GM12878 (cell line): ENCODE data around the gene ZBTB9. TPM values are rescaled to one million over a fixed set of nuclear protein-coding genes. Genes with fewer than 3 reads are reported as not detected.

ENCODE experiments used
- BHLHE40 ChIP-seq, 2 experiments: fragments of 450-650 bp in 1 of 2; IDR thresholded peaks; 2 replicates each; pipeline ENCODE4 v1.6.1; 2011 to 2017; ENCODE audit warnings: low read depth in 2 of 2, borderline replicate concordance in 1 of 2, improper control_type of control experiment in 1 of 2, low read length in 1 of 2, mild to moderate bottlenecking in 1 of 2
- CEBPZ ChIP-seq: fragments of 150-350 bp; IDR thresholded peaks from 2 replicates; pipeline ENCODE4 v1.6.1; 2016; ENCODE audit warnings: low read depth, low read length
- EGR1 ChIP-seq, 2 experiments: IDR thresholded peaks; 1 replicate in 1 of 2; 2 replicates in 1 of 2; pipeline ENCODE4 v1.6.1; 2011 to 2012; ENCODE audit warnings: low read depth in 2 of 2, low read length in 2 of 2, borderline replicate concordance in 1 of 2, mild to moderate bottlenecking in 1 of 2, moderate library complexity in 1 of 2
- HDGF ChIP-seq: fragments of 450-650 bp; IDR thresholded peaks from 2 replicates; pipeline ENCODE4 v1.6.1; 2016; ENCODE audit warnings: antibody characterized with exemption
- IKZF1 ChIP-seq: fragments of 450-650 bp; conservative IDR thresholded peaks from 2 replicates; pipeline ENCODE4 v1.6.1; 2017; ENCODE audit warnings: antibody characterized with exemption, mild to moderate bottlenecking
- IRF3 ChIP-seq: fragments of 450-650 bp; IDR thresholded peaks from 2 replicates; pipeline ENCODE4 v1.6.1; 2014; ENCODE audit warnings: mild to moderate bottlenecking
- IRF5 ChIP-seq: fragments of 450-650 bp; IDR thresholded peaks from 2 replicates; pipeline ENCODE4 v1.6.1; 2017; ENCODE audit warnings: borderline replicate concordance
- JUNB ChIP-seq: IDR thresholded peaks from 2 replicates; pipeline ENCODE4 v1.6.1; 2016; ENCODE audit warnings: antibody characterized with exemption, mild to moderate bottlenecking
- MAX ChIP-seq: IDR thresholded peaks from 2 replicates; pipeline ENCODE4 v1.6.1; 2012; ENCODE audit warnings: low read depth, low read length, improper control_type of control experiment
- MXI1 ChIP-seq: fragments of 150-350 bp; IDR thresholded peaks from 2 replicates; pipeline ENCODE4 v1.6.1; 2011; ENCODE audit warnings: low read depth, mild to moderate bottlenecking, inconsistent platforms, low read length, improper control_type of control experiment
- PAX5 ChIP-seq: IDR thresholded peaks from 2 replicates; pipeline ENCODE4 v1.6.1; 2011; ENCODE audit warnings: low read depth, low read length, borderline replicate concordance
- RFX5 ChIP-seq: IDR thresholded peaks from 2 replicates; pipeline ENCODE4 v1.6.1; 2011; ENCODE audit warnings: low read depth, low read length, improper control_type of control experiment
- SIN3A ChIP-seq: IDR thresholded peaks from 2 replicates; pipeline ENCODE4 v1.6.1; 2012; ENCODE audit warnings: low read depth, low read length, improper control_type of control experiment
- SMC3 ChIP-seq: IDR thresholded peaks from 2 replicates; pipeline ENCODE4 v1.6.1; 2011; ENCODE audit warnings: low read length, improper control_type of control experiment, borderline replicate concordance
- ZBED1 ChIP-seq: IDR thresholded peaks from 2 replicates; pipeline ENCODE4 v1.6.1; 2016; ENCODE audit warnings: borderline replicate concordance
- ZBTB40 ChIP-seq: fragments of 450-650 bp; IDR thresholded peaks from 2 replicates; pipeline ENCODE4 v1.6.1; 2016; ENCODE audit warnings: mild to moderate bottlenecking, moderate library complexity, borderline replicate concordance
- ZNF622 ChIP-seq: fragments of 450-650 bp; IDR thresholded peaks from 2 replicates; pipeline ENCODE4 v1.6.1; 2017; ENCODE audit warnings: mild to moderate bottlenecking, inconsistent platforms
- ZSCAN29 ChIP-seq: fragments of 450-650 bp; IDR thresholded peaks from 2 replicates; pipeline ENCODE4 v1.6.1; 2017; ENCODE audit warnings: mild to moderate bottlenecking, moderate library complexity
- polyA plus RNA-seq, 11 experiments: library from polyadenylated mRNA; depleted of rRNA in 4 of 11; unstranded in 6 of 11; stranded (reverse) in 5 of 11; fragments of >200 nt; fragmentation: Nextera tagmentation in 4 of 11; fragmentation: Illumina TruSeq in 1 of 11; extraction: Ambion mirVana in 4 of 11; extraction: Trizol in 1 of 11; gene quantifications; 1 replicate in 1 of 11; 2 replicates in 10 of 11; pipeline versions ENCODE4 v1.2.1 to v1.2.3, GENCODE V29; 2011 to 2016; ENCODE audit warnings: inconsistent platforms in 2 of 11, missing spikeins in 2 of 11, low read depth in 1 of 11
- total RNA-seq, 4 experiments: library from RNA; depleted of rRNA in 3 of 4; stranded (reverse); fragments of >200 nt in 3 of 4; fragmentation: Illumina TruSeq in 1 of 4; extraction: Trizol in 1 of 4; gene quantifications; 2 replicates each; pipeline versions ENCODE4 v1.2.1 to v1.2.3, GENCODE V29; 2013 to 2021

ZBTB9 gene
- total and polyA plus RNA-seq, 10 of the 15 experiments (the other 5 are each of a cell fraction or from before 2014, with no cell fraction given): 1.5 to 12.7 (median 6.9) TPM

GRCh38 chr6:33454009-33454946 is at the start of gene ZBTB9 (continued):
- no peak for TF ChIP-seq IRF5
- TF ChIP-seq SIN3A: peak; percentile 50; the same call in 1 of the 2 replicates
- TF ChIP-seq JUNB: no peak
- 0 out of 2 replicates have a peak, but pooled peaks have one; percentile 28 for TF ChIP-seq PAX5
- peak; percentile 96 for TF ChIP-seq MXI1
- no peak for TF ChIP-seq ZNF622
- TF ChIP-seq EGR1 (IDR thresholded peaks at IDR 0.05; ENCODE audit: borderline replicate concordance in 1 of 2, low read depth in 2 of 2, low read length in 2 of 2): peak in 1 of 2 experiments; percentile 88; a peak in 1 of 3 replicates
- peak; percentile 79 for TF ChIP-seq IRF3
- TF ChIP-seq ZSCAN29: 0 out of 2 replicates have a peak, but pooled peaks have one; percentile 6
- peak; percentile 72 for TF ChIP-seq IKZF1
- TF ChIP-seq MAX: peak; percentile 92
- no peak for TF ChIP-seq SMC3
- TF ChIP-seq RFX5: peak; percentile 30; the same call in 1 of the 2 replicates
- no peak; the same call in 1 of the 2 replicates for TF ChIP-seq HDGF
- TF ChIP-seq ZBTB40: peak; percentile 89
- no peak for TF ChIP-seq ZBED1
- no peak for TF ChIP-seq CEBPZ
- TF ChIP-seq BHLHE40 (IDR thresholded peaks at IDR 0.05; ENCODE audit: borderline replicate concordance in 1 of 2, low read depth in 2 of 2, low read length in 1 of 2): peak in 1 of 2 experiments; percentile 58; a peak in 2 of 4 replicates
